ENCODE data around the gene ATRNL1.
"Not testable (repeated sequence)": the region's sequence is repeated elsewhere in the genome, so short reads cannot be mapped to it uniquely, and the experiment has no call there.

Gene ATRNL1

GRCh38 chr10:115222039-115222438 is 128.9 kb downstream of the ATRNL1 start:
- no peak for DNase-seq

GRCh38 chr10:115239761-115240160 is 146.6 kb downstream of the ATRNL1 start:
- no peak for DNase-seq

- no peak for DNase-seq
These were observed 157.6 kb downstream of the ATRNL1 start for GRCh38 chr10:115250784-115251183.

- not testable (repeated sequence) for DNase-seq
These were observed 160.6 kb downstream of the ATRNL1 start for GRCh38 chr10:115253765-115254164.

- no peak for DNase-seq
These were observed 179.3 kb downstream of the ATRNL1 start for GRCh38 chr10:115272482-115272881.

- DNase-seq, result no peak
These were observed 185.1 kb downstream of the ATRNL1 start for GRCh38 chr10:115278294-115278693.

- DNase-seq, result no peak
These were observed 202.1 kb downstream of the ATRNL1 start for GRCh38 chr10:115295213-115295805.

GRCh38 chr10:115300080-115300479 is 206.9 kb downstream of the ATRNL1 start:
- no peak for DNase-seq

GRCh38 chr10:115319669-115320068 is 226.5 kb downstream of the ATRNL1 start:
- not testable (repeated sequence) for DNase-seq

GRCh38 chr10:115321360-115321759 is 228.2 kb downstream of the ATRNL1 start:
- DNase-seq, result no peak

- DNase-seq, result no peak
These were observed 235.2 kb downstream of the ATRNL1 start for GRCh38 chr10:115328331-115328730.

- DNase-seq, result no peak
These were observed 242.2 kb downstream of the ATRNL1 start for GRCh38 chr10:115335366-115335765.

GRCh38 chr10:115355162-115355760 is 262.1 kb downstream of the ATRNL1 start:
- no peak for DNase-seq

- DNase-seq, result not testable (repeated sequence)
These were observed 274.8 kb downstream of the ATRNL1 start for GRCh38 chr10:115367920-115368319.

- no peak for DNase-seq
These were observed 285.9 kb downstream of the ATRNL1 start for GRCh38 chr10:115379064-115379463.

GRCh38 chr10:115384665-115385064 is 291.5 kb downstream of the ATRNL1 start:
- DNase-seq, result no peak

GRCh38 chr10:115390607-115391006 is 297.4 kb downstream of the ATRNL1 start:
- no peak for DNase-seq

GRCh38 chr10:115398026-115398425 is 304.9 kb downstream of the ATRNL1 start:
- DNase-seq, result no peak

GRCh38 chr10:115402699-115403098 is 309.5 kb downstream of the ATRNL1 start:
- no peak for DNase-seq

GRCh38 chr10:115405838-115406237 is 312.7 kb downstream of the ATRNL1 start:
- DNase-seq, result not testable (repeated sequence)

GRCh38 chr10:115409347-115409746 is 316.2 kb downstream of the ATRNL1 start:
- no peak for DNase-seq

GRCh38 chr10:115417585-115418265 is 324.6 kb downstream of the ATRNL1 start:
- DNase-seq, result no peak

- no peak for DNase-seq
These were observed 329.5 kb downstream of the ATRNL1 start for GRCh38 chr10:115422624-115423023.

- DNase-seq, result no peak
These were observed 334.4 kb downstream of the ATRNL1 start for GRCh38 chr10:115427611-115428010.

Data from activated CD8-positive, alpha-beta memory T cell treated with anti-CD3 and anti-CD28 coated beads for 24 hours (primary cell).